ENCODE results near the gene ZSWIM5.

DNA sequence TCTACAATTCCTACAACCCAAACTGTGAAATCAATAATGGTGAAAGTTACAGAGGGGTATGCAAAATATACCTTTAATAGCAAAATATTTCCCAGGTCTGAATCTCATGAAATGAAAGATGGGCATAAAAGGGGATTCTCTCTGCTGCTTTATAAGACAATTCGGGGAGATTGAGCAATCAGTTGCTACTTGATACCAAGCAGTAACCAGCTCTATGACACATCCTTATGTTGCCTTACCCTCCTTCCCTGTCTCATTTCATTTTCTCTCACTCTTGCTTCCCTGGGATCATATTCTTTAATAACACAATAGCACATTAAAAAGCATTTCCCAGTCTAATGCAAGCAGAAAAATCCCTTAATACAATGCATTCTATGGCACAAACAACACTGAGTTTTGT is 29.0 kb downstream of the ZSWIM5 start:
- TF ChIP-seq TAF1 (IDR thresholded peaks at IDR 0.05; ENCODE audit: low read depth, low read length) (no peak), CHD1 (IDR thresholded peaks at IDR 0.05; ENCODE audit: low read depth, low read length) (no peak), CEBPB (IDR thresholded peaks at IDR 0.05; ENCODE audit: low read depth, low read length) (no peak), MAFK (IDR thresholded peaks at IDR 0.05; ENCODE audit: low read depth, low read length) (no peak), SP1 (IDR thresholded peaks at IDR 0.05; ENCODE audit: low read depth, low read length) (no peak), YY1 (IDR thresholded peaks at IDR 0.05; ENCODE audit: low read depth, low read length) (no peak), POLR2A (IDR thresholded peaks at IDR 0.05; ENCODE audit: control extremely low read depth in 1 of 2, low read depth in 2 of 2, low read length in 2 of 2) (no peak), KDM5A (IDR thresholded peaks at IDR 0.05; ENCODE audit: low read length) (no peak), EZH2 (IDR thresholded peaks at IDR 0.05; ENCODE audit: low read depth, low read length, severe bottlenecking) (no peak)
- TF ChIP-seq, protein P1, sequence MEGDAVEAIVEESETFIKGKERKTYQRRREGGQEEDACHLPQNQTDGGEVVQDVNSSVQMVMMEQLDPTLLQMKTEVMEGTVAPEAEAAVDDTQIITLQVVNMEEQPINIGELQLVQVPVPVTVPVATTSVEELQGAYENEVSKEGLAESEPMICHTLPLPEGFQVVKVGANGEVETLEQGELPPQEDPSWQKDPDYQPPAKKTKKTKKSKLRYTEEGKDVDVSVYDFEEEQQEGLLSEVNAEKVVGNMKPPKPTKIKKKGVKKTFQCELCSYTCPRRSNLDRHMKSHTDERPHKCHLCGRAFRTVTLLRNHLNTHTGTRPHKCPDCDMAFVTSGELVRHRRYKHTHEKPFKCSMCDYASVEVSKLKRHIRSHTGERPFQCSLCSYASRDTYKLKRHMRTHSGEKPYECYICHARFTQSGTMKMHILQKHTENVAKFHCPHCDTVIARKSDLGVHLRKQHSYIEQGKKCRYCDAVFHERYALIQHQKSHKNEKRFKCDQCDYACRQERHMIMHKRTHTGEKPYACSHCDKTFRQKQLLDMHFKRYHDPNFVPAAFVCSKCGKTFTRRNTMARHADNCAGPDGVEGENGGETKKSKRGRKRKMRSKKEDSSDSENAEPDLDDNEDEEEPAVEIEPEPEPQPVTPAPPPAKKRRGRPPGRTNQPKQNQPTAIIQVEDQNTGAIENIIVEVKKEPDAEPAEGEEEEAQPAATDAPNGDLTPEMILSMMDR (IDR thresholded peaks at IDR 0.05; ENCODE audit: control extremely low read depth in 1 of 3, insufficient read depth in 1 of 3, low read depth in 1 of 3, low read length in 3 of 3): no peak
